Uterus (tissue), 2 donors: ENCODE data around the gene TLCD3B.

Experiments
- CTCF ChIP-seq, 4 experiments: fragments of 200-600 bp in 2 of 4; fragments of 450-650 bp in 2 of 4; sonication (generic) in 2 of 4; IDR thresholded peaks; one replicate each; pipeline ENCODE4 v1.5.1; 2016 to 2019; ENCODE audit warnings: antibody characterized with exemption in 4 of 4, mild to moderate bottlenecking in 2 of 4, moderate library complexity in 1 of 4
- POLR2A ChIP-seq, 2 donors: fragments of 450-650 bp; IDR thresholded peaks; one replicate each; pipeline ENCODE4 v1.6.1; 2016; ENCODE audit warnings: antibody characterized with exemption in 2 of 2, mild to moderate bottlenecking in 1 of 2, moderate library complexity in 1 of 2

GRCh38 chr16:30064729-30065101 is 33.6 kb upstream of the TLCD3B start:
- TF ChIP-seq CTCF (IDR thresholded peaks at IDR 0.05) (no peak), POLR2A (IDR thresholded peaks at IDR 0.05) (no peak)
